Measurements from ENCODE around the gene LIPT2.

DNA sequence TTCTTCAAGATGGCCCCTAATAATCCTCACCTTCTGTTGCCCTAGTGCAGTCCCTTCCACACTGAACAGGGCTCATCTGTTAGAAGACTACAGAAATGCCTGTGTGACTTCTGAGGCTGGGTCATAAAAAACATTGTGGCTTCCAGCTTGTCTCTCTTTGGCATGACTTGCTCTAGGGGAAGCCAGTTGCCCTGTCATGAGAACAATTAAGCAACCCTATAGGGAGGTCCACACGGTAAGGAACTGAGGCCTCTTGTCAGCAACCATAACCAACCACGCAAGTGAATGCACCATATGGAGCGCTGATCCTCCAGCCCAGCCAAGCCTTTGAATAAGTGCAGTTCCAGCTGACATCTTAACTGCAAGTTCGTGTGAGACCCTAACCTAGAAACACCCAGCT is 2.6 kb downstream of the LIPT2 start:
- TF ChIP-seq EZH2 (IDR thresholded peaks at IDR 0.05) (no peak), POLR2AphosphoS5 (IDR thresholded peaks at IDR 0.05; ENCODE audit: borderline replicate concordance, low read depth, low read length) (no peak), FOXP2 (optimal IDR thresholded peaks at IDR 0.05; ENCODE audit: control extremely low read depth, extremely low read length, insufficient read depth) (no peak)
